ENCODE measurements around the gene HDLBP.
A peak's percentile ranks its signal among the peaks of the same experiment; 100 is the strongest.

HDLBP gene

GRCh38 chr2:241315093-241315878 is at the start of gene HDLBP:
TSS of gene HDLBP (minus strand) at chr2:241315672. CDS start at chr2:241266869, 48,803 bp downstream.
- DNase-seq, result peak; percentile 94

- DNase-seq, result no peak
Measured at GRCh38 chr2:241364781-241365180, 49.3 kb upstream of the HDLBP start.

- no peak for DNase-seq
Measured at GRCh38 chr2:241363426-241363825, 48.0 kb upstream of the HDLBP start.

- no peak for DNase-seq
Measured at GRCh38 chr2:241359481-241360045, 44.1 kb upstream of the HDLBP start.

- no peak for DNase-seq
Measured at GRCh38 chr2:241358470-241358869, 43.0 kb upstream of the HDLBP start.

GRCh38 chr2:241357531-241357930 is 42.1 kb upstream of the HDLBP start:
- DNase-seq, result no peak

GRCh38 chr2:241356871-241357260 is 41.4 kb upstream of the HDLBP start:
- no peak for DNase-seq

- peak; percentile 97 for DNase-seq
Measured at GRCh38 chr2:241355983-241356870, 40.8 kb upstream of the HDLBP start, which contains the start of gene FARP2. TSS of gene FARP2 (plus strand) at chr2:241356285. CDS start at chr2:241373108, 16,823 bp downstream.

- no peak for DNase-seq
Measured at GRCh38 chr2:241354668-241355658, 39.5 kb upstream of the HDLBP start.

GRCh38 chr2:241352227-241352626 is 36.8 kb upstream of the HDLBP start:
- DNase-seq, result no peak

GRCh38 chr2:241351640-241352031 is 36.2 kb upstream of the HDLBP start:
- DNase-seq, result no peak

- DNase-seq, result no peak
Measured at GRCh38 chr2:241350878-241351639, 35.6 kb upstream of the HDLBP start.

- DNase-seq, result no peak
Measured at GRCh38 chr2:241350530-241350877, 35.0 kb upstream of the HDLBP start.

- no peak for DNase-seq
Measured at GRCh38 chr2:241349941-241350340, 34.5 kb upstream of the HDLBP start.

GRCh38 chr2:241344925-241345651 is 29.6 kb upstream of the HDLBP start:
- no peak for DNase-seq

GRCh38 chr2:241340631-241341163 is 25.2 kb upstream of the HDLBP start:
- DNase-seq, result no peak

GRCh38 chr2:241339839-241340630 is 24.6 kb upstream of the HDLBP start:
- no peak for DNase-seq

- DNase-seq, result no peak
Measured at GRCh38 chr2:241334813-241335212, 19.3 kb upstream of the HDLBP start.

- no peak for DNase-seq
Measured at GRCh38 chr2:241330616-241330981, 15.1 kb upstream of the HDLBP start.

Data from NCI-H1092 (cell line).